HG03060 (cell line): ENCODE data around the gene CALR3.

ENCODE experiments used
- ATAC-seq: cut with Tn5 transposase; IDR thresholded peaks from one replicate; pipeline ENCODE4 v1.9.1; 2021; ENCODE audit warnings: low read depth, moderate number of reproducible peaks; ENCODE audit not compliant: unreplicated experiment

Gene CALR3

DNA sequence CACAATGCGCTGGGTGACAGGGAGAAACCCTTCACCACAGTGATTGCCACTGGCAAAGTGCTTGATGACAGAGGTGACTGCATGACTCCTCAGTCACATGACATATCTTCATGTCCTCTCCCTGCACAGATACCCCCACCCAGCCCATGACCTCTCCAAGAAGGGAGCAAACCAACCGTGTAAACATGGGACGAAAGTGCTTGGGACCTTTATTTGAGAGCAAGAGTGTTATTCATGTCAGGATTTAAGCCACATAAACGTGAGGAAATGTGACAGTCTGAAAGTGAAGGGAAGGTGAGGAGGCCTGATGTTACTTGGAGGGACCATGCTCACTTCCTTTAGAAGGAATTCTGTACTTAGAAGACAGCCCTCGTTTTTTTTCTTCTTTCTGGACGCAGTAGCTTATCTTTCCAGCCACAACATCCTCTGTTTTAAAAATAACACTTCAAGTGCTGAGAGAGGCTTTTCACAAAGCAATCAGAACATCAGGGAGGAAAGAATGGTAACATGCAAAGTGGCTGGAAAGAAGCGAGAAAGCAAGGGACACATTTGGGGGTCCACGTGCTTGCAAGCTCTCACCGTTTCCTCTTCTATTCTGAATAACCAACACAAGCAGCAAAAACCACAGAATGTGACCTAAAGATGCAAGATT lies 59.8 kb downstream of the CALR3 start:
- ATAC-seq, result no peak

DNA sequence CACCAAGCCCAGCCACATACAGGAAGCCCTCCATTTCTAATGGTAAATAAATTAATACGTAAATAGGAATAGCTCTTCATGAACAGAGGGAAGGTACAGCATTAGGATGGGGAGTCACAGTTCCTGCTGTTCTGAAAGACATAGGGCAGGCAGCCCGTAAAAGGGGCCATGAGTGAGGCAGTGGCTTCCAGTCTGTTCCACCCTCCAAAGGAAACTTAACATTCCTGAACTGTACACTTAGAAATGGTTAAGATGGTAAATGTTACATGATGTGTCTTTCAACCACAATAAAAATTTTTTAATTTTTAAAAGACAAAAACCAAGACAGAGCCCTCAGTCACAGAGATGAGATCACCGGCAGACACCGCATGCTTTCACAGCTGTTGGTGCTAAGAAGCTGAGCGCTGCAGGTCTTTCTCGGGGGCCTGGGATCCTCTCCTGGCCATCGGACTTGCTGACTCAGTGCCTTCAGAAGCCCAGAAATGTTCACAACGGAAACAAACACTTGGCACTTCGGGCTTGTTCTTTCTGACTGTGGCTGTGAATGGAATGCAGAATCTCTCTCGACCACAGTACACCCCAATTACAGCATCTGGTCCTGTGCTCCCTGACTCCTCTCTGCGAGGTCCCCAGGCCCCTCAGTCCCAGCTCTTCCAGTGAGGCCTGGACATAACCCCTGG lies 60.6 kb downstream of the CALR3 start:
- ATAC-seq, result no peak

DNA sequence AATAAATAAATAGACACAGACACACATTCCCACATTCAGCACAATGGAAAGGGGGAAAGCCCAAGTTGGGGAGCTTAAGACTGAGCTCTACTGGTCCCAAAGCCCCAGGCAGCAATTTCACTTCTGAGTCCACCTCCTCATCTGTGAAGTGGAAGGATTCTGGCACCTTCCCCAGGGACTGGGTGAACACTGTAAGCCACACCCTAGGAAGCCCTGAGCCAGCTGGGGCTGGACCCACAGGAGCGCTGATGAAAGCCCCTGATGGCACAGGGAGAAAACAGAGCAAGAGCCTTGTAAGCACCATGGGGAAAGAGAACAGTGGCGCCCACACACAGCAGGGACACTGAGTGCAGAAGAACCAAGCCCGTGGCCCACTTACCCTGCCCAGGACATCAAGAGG lies 62.0 kb downstream of the CALR3 start:
- ATAC-seq, result no peak

DNA sequence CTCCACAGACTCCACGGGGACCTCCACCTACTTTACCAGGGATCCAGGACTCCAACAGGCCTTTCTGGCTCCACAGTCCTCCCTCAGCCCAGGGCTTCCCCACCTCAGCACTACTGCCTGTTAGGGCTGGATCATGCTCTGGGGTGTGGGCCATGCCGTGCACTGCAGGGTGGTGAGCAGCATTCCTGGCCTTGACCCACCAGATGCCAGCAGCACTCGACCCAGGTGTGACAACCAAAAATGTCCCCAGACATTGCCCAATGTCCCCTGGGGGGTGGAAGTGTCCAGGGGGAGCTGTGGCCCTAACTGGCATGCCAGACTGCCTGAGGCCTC lies 66.2 kb downstream of the CALR3 start:
- ATAC-seq, result no peak

DNA sequence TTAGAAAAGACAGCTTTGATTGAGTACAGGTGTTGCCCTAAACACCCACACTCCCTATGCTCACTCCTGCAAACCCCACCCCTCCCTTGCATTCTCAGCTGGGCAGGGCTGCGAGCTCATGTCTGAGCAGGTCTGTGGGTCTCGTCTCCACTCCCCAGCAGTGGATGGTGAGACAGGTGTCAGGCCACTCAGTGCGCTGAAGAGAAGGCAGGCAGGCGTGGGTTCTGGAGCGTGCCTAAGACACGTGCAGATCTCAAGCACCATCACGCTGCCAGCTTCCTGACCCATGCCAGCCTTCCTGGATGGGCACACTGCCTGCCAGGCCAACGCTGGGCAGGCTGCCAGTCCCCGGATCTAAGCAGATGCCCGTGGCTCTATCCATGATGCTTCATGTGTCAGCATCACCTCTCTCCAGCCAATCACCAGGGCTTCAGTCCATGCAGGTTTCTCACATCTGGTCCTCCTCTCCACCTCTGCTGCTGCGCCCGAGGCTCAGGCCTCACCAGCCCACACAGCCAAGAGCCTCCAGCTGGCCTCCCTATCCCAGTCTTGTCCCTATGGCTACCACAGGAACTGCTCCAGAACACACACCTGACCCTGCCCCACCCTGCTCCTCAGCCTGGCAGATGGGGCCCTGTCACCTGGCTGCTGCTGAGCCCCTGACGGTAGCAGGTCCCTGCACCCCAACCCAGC lies 66.8 kb downstream of the CALR3 start:
- ATAC-seq, result no peak
